Thymus (tissue), 11 donors: ENCODE data around the gene ZNF789. TPM values are rescaled to one million over a fixed set of nuclear protein-coding genes. Genes with fewer than 3 reads are reported as not detected.

Experiments used
- DNase-seq, 9 donors: peaks; one replicate each; pipeline ENCODE4 v3.0.0-alpha.2; 2013; ENCODE audit warnings: low spot score in 9 of 9, low read depth in 6 of 9, missing footprints in 1 of 9
- H3K27ac ChIP-seq, 2 donors: one replicate each; pipeline ENCODE4 v1.5.1; 2013; ENCODE audit warnings: control low read depth in 1 of 2, low read depth in 1 of 2, low read length in 1 of 2, mild to moderate bottlenecking in 1 of 2, moderate library complexity in 1 of 2
- H3K27me3 ChIP-seq, 2 donors: one replicate each; pipeline ENCODE4 v1.5.1; 2013; ENCODE audit warnings: low read length in 1 of 2; ENCODE audit not compliant: control insufficient read depth in 2 of 2, insufficient read depth in 1 of 2
- H3K36me3 ChIP-seq, 2 donors: one replicate each; pipeline ENCODE4 v1.5.1; 2013; ENCODE audit warnings: low read length in 1 of 2, mild to moderate bottlenecking in 1 of 2, moderate library complexity in 1 of 2; ENCODE audit not compliant: control insufficient read depth in 2 of 2, insufficient read depth in 2 of 2
- H3K4me1 ChIP-seq, 2 donors: one replicate each; pipeline ENCODE4 v1.5.1; 2013; ENCODE audit warnings: low read length in 2 of 2; ENCODE audit not compliant: control insufficient read depth in 2 of 2, insufficient read depth in 2 of 2
- H3K4me3 ChIP-seq, 2 donors: one replicate each; pipeline ENCODE4 v1.5.1; 2013; ENCODE audit warnings: low read length in 2 of 2, control low read depth in 1 of 2, mild to moderate bottlenecking in 1 of 2
- H3K9me3 ChIP-seq, 2 donors: one replicate each; pipeline ENCODE4 v1.5.1; 2013; ENCODE audit warnings: low read length in 1 of 2, mild to moderate bottlenecking in 1 of 2; ENCODE audit not compliant: control insufficient read depth in 2 of 2, insufficient read depth in 1 of 2
- WGBS: extraction: QIAGEN DNeasy Blood & Tissue Kit; methylation state at CpG from one replicate; pipeline ENCODE4 v1.1.7; 2013; 5-methylcytosine and 5-hydroxymethylcytosine counted together
- polyA plus RNA-seq: library from polyadenylated mRNA; stranded (reverse); fragments of 200-250 nt; gene quantifications from one replicate; pipeline ENCODE4 v1.2.3, GENCODE V29; 2013
- total RNA-seq: library from RNA; stranded (reverse); fragments of 120-200 nt; gene quantifications from one replicate; pipeline ENCODE4 v1.2.4, GENCODE V29; 2013
- donor health status: healthy.

Gene ZNF789
- total and polyA plus RNA-seq, 2 donors: 10.3 to 23.0 TPM

GRCh38 chr7:99438573-99439480 is 33.9 kb upstream of the ZNF789 start, which contains the start of the genes CPSF4 and PTCD1:
TSS of gene CPSF4 (plus strand) at chr7:99438943. CDS start at chr7:99439083, 140 bp downstream.
TSS of gene PTCD1 (minus strand) at chr7:99438798. CDS start at chr7:99435242, 3,556 bp downstream.
- H3K4me1 ChIP-seq: peaks cover 14 to 18% of the 10 kb centered on the region in 2 donors
- under 1% methylated on average over 89 of the region's 89 CpGs for WGBS
- peak; percentile 45 to 86 (median 61) for DNase-seq
- H3K27ac ChIP-seq: peak within 1 kb of the TSS in 1 of 2 donors; percentile 61
- no peaks in the 10 kb centered on the region for H3K9me3 ChIP-seq
- no peaks in the 10 kb centered on the region for H3K27me3 ChIP-seq
- H3K4me3 ChIP-seq: peak within 1 kb of the TSS; percentile 64 to 85
- H3K36me3 ChIP-seq: peaks cover 8 to 12% of the 10 kb centered on the region in 2 donors

DNA sequence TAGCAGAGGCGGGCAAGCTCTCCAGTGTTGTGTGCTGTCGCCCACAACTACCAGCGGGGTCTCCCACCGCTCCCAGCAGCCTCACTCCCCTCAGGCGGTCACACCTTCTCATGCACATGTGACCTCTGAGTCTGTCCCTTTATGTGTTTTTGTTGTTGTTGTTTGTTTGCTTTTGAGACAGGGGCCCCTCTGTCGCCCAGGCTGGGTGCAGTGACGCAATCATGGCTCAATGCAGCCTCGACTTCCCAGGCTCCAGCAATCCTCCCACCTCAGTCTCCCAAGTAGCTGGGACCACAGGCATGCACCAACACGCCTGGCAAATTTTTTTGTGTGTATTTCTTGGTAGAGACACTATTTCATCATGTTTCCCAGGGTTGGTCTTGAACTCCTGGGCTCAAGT is 32.5 kb upstream of the ZNF789 start:
- WGBS: 89% methylated on average over 9 of the region's 9 CpGs
- Histone ChIP-seq H3K27ac (no peak overlapping the region), H3K36me3 (peaks cover 9 to 11% of the 10 kb centered on the region in 2 donors), H3K4me3 (no peak overlapping the region), H3K4me1 (peaks cover 14 to 18% of the 10 kb centered on the region in 2 donors), H3K27me3 (no peaks in the 10 kb centered on the region), H3K9me3 (no peaks in the 10 kb centered on the region)
- no peak for DNase-seq

DNA sequence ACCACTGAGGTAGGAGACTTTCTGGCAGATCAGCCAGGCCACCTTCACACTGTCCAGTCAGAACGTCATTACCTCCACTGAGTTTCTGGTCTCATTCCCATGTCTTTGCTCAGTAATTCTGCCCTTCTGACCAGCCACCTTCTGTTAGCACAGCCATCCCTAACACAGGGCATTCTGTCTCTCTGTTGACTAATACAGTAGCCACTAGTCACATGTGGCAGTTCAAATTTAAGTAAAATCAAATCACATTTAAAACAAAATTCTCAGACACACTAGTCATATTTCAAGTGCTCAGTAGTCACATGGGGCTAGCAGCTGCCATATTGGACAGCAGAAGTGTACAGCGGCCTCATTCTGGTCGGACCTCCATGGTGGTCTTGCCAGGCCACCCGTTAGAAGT is 26.6 kb upstream of the ZNF789 start:
- no peak for DNase-seq
- 96% methylated on average over 4 of the region's 4 CpGs for WGBS
- Histone ChIP-seq H3K27ac (peak overlapping the region in 1 of 2 donors; percentile 42), H3K4me1 (no peaks in the 10 kb centered on the region), H3K36me3 (peaks cover 49 to 53% of the 10 kb centered on the region in 2 donors), H3K9me3 (no peaks in the 10 kb centered on the region), H3K27me3 (no peaks in the 10 kb centered on the region), H3K4me3 (no peak overlapping the region)

DNA sequence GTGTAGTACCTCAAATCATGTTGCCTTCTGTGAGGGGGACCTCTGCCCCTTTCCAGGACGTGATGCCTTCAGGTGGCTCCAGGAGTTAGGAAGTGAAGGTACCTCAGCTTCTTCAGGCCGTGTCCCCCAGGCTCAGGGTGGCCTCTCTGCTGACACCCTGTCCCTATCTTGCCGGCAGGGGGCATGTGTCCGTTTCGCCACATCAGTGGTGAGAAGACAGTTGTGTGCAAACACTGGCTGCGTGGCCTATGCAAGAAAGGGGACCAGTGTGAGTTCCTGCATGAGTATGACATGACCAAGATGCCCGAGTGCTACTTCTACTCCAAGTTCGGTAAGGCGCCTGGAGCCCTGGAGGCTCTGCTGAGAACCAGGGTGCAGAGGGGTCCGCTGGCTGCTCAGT is 24.7 kb upstream of the ZNF789 start:
- no peaks in the 10 kb centered on the region for H3K9me3 ChIP-seq
- no peak for DNase-seq
- H3K27me3 ChIP-seq: no peaks in the 10 kb centered on the region
- no peak overlapping the region for H3K27ac ChIP-seq
- peaks cover 64 to 68% of the 10 kb centered on the region in 2 donors for H3K36me3 ChIP-seq
- 97% methylated on average over 10 of the region's 10 CpGs for WGBS
- no peaks in the 10 kb centered on the region for H3K4me1 ChIP-seq
- no peak overlapping the region for H3K4me3 ChIP-seq

DNA sequence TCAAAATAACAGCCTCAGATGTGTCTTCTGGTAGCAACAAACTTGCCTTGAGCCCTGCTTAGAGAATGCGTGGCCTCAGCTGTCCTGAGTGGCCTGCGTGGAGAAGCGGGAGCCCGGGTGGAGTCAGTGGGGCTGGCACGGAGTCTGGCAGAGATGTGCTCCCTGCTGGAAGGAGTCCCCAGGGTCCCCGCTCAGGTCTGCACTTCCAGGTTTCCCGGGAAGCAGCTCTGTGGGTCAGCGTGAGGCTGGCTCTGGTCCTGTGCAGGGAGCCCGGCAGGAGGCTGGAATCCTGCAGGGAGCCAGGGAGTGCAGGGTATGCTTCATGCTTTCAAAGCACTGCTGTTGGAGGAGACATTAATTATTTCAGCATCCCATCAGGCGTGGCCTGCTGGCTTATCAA is 23.8 kb upstream of the ZNF789 start:
- H3K9me3 ChIP-seq: no peaks in the 10 kb centered on the region
- no peaks in the 10 kb centered on the region for H3K27me3 ChIP-seq
- H3K4me1 ChIP-seq: no peaks in the 10 kb centered on the region
- no peak overlapping the region for H3K4me3 ChIP-seq
- no peak for DNase-seq
- H3K36me3 ChIP-seq: peaks cover 68 to 74% of the 10 kb centered on the region in 2 donors
- H3K27ac ChIP-seq: no peak overlapping the region
- WGBS: 90% methylated on average over 10 of the region's 10 CpGs

- Histone ChIP-seq H3K4me1 (no peaks in the 10 kb centered on the region), H3K36me3 (peaks cover 73 to 78% of the 10 kb centered on the region in 2 donors), H3K27ac (no peak overlapping the region), H3K27me3 (no peaks in the 10 kb centered on the region), H3K4me3 (no peak overlapping the region), H3K9me3 (no peaks in the 10 kb centered on the region)
- no peak for DNase-seq
- WGBS: 98% methylated on average over 5 of the region's 5 CpGs
Observed at GRCh38 chr7:99449326-99449725, 23.4 kb upstream of the ZNF789 start.

DNA sequence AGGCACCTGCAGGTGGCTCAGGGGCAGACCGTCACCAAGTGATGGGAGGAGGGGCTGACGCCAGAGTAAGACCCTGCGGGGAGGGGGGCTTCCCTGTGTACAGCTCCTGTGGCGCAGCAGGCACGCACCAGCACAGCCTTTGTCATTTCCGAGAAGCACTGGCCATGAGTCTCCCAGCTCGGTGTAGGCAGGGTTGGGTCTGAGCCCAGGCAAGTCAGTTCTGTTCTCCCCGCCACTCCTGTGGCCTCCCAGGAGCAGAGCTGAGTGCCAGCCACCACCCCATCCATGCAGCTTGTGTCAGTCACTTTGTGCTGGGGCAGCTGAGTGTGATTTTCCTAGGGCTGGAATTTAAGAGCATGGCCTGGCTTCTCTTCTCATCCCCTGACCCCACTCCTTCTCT is 20.8 kb upstream of the ZNF789 start:
- DNase-seq: no peak
- Histone ChIP-seq H3K36me3 (peaks cover 85 to 89% of the 10 kb centered on the region in 2 donors), H3K4me1 (no peaks in the 10 kb centered on the region), H3K4me3 (no peak overlapping the region), H3K27ac (no peak overlapping the region), H3K27me3 (no peaks in the 10 kb centered on the region), H3K9me3 (no peaks in the 10 kb centered on the region)
- WGBS: 98% methylated on average over 8 of the region's 8 CpGs

DNA sequence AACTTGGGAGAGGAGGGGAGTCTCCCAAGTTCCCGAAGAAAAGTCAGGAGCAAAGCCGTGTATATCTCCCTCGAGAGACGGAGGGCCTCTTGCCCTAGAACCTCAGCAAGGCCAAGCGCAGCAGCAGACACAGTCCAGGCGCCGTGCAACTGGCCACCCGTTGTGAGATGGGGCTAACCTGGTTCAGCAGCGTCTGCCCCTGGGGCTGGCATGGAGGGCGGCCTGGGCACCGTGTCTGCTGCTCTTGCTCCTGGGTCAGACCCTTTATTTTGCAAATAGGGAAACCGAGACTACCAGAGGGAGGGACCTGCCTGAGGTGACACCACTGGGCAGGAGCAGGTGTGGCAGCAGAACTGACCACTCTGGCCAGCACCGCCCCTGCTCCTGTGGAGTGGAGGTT is 20.1 kb upstream of the ZNF789 start:
- Histone ChIP-seq H3K4me3 (no peak overlapping the region), H3K36me3 (peaks cover 91 to 93% of the 10 kb centered on the region in 2 donors), H3K27me3 (no peaks in the 10 kb centered on the region), H3K27ac (no peak overlapping the region), H3K4me1 (no peaks in the 10 kb centered on the region), H3K9me3 (no peaks in the 10 kb centered on the region)
- WGBS: 98% methylated on average over 13 of the region's 13 CpGs
- no peak for DNase-seq

GRCh38 chr7:99453105-99453504 is 19.6 kb upstream of the ZNF789 start:
- no peak overlapping the region for H3K4me3 ChIP-seq
- H3K4me1 ChIP-seq: no peaks in the 10 kb centered on the region
- H3K36me3 ChIP-seq: peaks cover 91 to 93% of the 10 kb centered on the region in 2 donors
- no peaks in the 10 kb centered on the region for H3K9me3 ChIP-seq
- DNase-seq: no peak
- WGBS: 97% methylated on average over 11 of the region's 11 CpGs
- no peak overlapping the region for H3K27ac ChIP-seq
- no peaks in the 10 kb centered on the region for H3K27me3 ChIP-seq
